Ovary (tissue), 9 donors: ENCODE data around the gene MSI2. TPM values are rescaled to one million over a fixed set of nuclear protein-coding genes. Genes with fewer than 3 reads are reported as not detected.

ENCODE experiments used
- DNase-seq, 5 donors: peaks; one replicate each; pipeline ENCODE4 v3.0.0-alpha.2; 2019 to 2020
- H3K27ac ChIP-seq, 2 donors: fragments of 200-600 bp; one replicate each; pipeline versions ENCODE4 v1.5.1 to v1.8.0; 2019 to 2022
- H3K27me3 ChIP-seq: fragments of 200-600 bp; one replicate; pipeline ENCODE4 v1.8.0; 2022
- H3K36me3 ChIP-seq: fragments of 200-600 bp; sonication (generic); one replicate; pipeline ENCODE4 v1.5.1; 2019
- H3K4me1 ChIP-seq: one replicate; pipeline ENCODE4 v1.8.1; 2013; ENCODE audit warnings: mild to moderate bottlenecking, moderate library complexity; ENCODE audit not compliant: insufficient read depth
- H3K4me3 ChIP-seq: fragments of 200-600 bp; sonication (generic); one replicate; pipeline ENCODE4 v1.5.1; 2017
- H3K9me3 ChIP-seq, 2 donors: fragments of 200-600 bp in 1 of 2; sonication (generic) in 1 of 2; one replicate each; pipeline versions ENCODE4 v1.5.1 to v1.8.1; 2013 to 2019; ENCODE audit warnings: mild to moderate bottlenecking in 1 of 2, moderate library complexity in 1 of 2
- CTCF ChIP-seq, 3 donors: fragments of 450-650 bp in 2 of 3; fragments of 200-600 bp in 1 of 3; IDR thresholded peaks; one replicate each; pipeline versions ENCODE4 v1.5.1 to v1.8.0; 2016 to 2022; ENCODE audit warnings: antibody characterized with exemption in 3 of 3, mild to moderate bottlenecking in 1 of 3
- EP300 ChIP-seq: sonication (generic); formaldehyde crosslinking; IDR thresholded peaks from one replicate; pipeline ENCODE4 v1.6.1; 2017; ENCODE audit warnings: antibody characterized with exemption
- POLR2A ChIP-seq: fragments of 450-650 bp; IDR thresholded peaks from one replicate; pipeline ENCODE4 v1.6.1; 2017; ENCODE audit warnings: antibody characterized with exemption, mild to moderate bottlenecking, moderate library complexity
- WGBS, 3 donors: extraction: QIAGEN DNeasy Blood & Tissue Kit in 1 of 3; methylation state at CpG; one replicate each; pipeline versions ENCODE4 v1.1.5 to v1.1.7; 2013 to 2017; 5-methylcytosine and 5-hydroxymethylcytosine counted together
- intact Hi-C, 4 donors: fragments of 100-400 bp; cut with DNase I; formaldehyde crosslinking; loops; one replicate each; pipeline versions ENCODE4 v1.11.0 to v1.15.1; 2022 to 2023
- polyA plus RNA-seq, 2 donors: library from polyadenylated mRNA; stranded (reverse); fragments of 200-250 nt in 1 of 2; fragments of 350-450 nt in 1 of 2; fragmentation: Illumina TruSeq in 1 of 2; extraction: RNeasy Lipid Tissue Mini Kit (QIAGEN cat#74804) in 1 of 2; gene quantifications; one replicate each; pipeline ENCODE4 v1.2.3, GENCODE V29; 2013 to 2014
- total RNA-seq, 7 donors: library from RNA; depleted of rRNA in 2 of 7; stranded (reverse); fragments of >200 nt in 2 of 7; fragmentation: NEBNext Ultra II Directional in 3 of 7; extraction: Animal tissue kit (Norgen Biotek cat#: 25700) in 3 of 7; gene quantifications; one replicate each; pipeline versions ENCODE4 v1.1.0 to v1.2.4, GENCODE V29; 2016 to 2023
- donor health status: DM: no; HTN: no; CAD: no; lungs with moderate emphysema.
- donor health status: DM: no; HTN: no; CAD: no.
- donor health status: Bipolar disorder and iron deficiency.
- donor health status: DM: yes; HTN: yes; CAD: no.
- donor health status: DM: no; HTN: no; CAD: no.
- donor health status: DM: yes; HTN: yes; CAD: no.

The MSI2 gene
- total and polyA plus RNA-seq, 9 donors, result 43.1 to 199 (median 120) TPM

GRCh38 chr17:57691939-57692338, 435.6 kb downstream of the MSI2 start:
- Histone ChIP-seq H3K27me3 (no peaks in the 10 kb centered on the region), H3K4me3 (no peak overlapping the region), H3K4me1 (no peaks in the 10 kb centered on the region), H3K27ac (no peak overlapping the region), H3K36me3 (no peaks in the 10 kb centered on the region), H3K9me3 (no peaks in the 10 kb centered on the region)
- TF ChIP-seq POLR2A (no peak), EP300 (no peak), CTCF (IDR thresholded peaks at IDR 0.05) (no peak)
- 95 to 99% (median 96%) methylated on average over 1 of the region's 1 CpG for WGBS, 3 donors
- DNase-seq, result no peak
- intact Hi-C loops, result no loop called here

GRCh38 chr17:57692770-57693169, 436.4 kb downstream of the MSI2 start:
- no peak overlapping the region for H3K4me3 ChIP-seq
- TF ChIP-seq CTCF (IDR thresholded peaks at IDR 0.05), result no peak
- TF ChIP-seq POLR2A, result no peak
- TF ChIP-seq EP300, result no peak
- no peaks in the 10 kb centered on the region for H3K9me3 ChIP-seq
- H3K27ac ChIP-seq, result no peak overlapping the region
- WGBS, 3 donors, result 81 to 91% (median 88%) methylated on average over 1 of the region's 1 CpG
- no peaks in the 10 kb centered on the region for H3K36me3 ChIP-seq
- no peak for DNase-seq
- H3K27me3 ChIP-seq, result no peaks in the 10 kb centered on the region
- intact Hi-C loops, result no loop called here
- no peaks in the 10 kb centered on the region for H3K4me1 ChIP-seq

GRCh38 chr17:57694051-57694450, 437.7 kb downstream of the MSI2 start:
- no peaks in the 10 kb centered on the region for H3K9me3 ChIP-seq
- H3K27me3 ChIP-seq, result no peaks in the 10 kb centered on the region
- H3K4me1 ChIP-seq, result no peaks in the 10 kb centered on the region
- H3K27ac ChIP-seq, result no peak overlapping the region
- H3K36me3 ChIP-seq, result no peaks in the 10 kb centered on the region
- intact Hi-C loops, result no loop called here
- no peak for DNase-seq
- H3K4me3 ChIP-seq, result no peak overlapping the region
- TF ChIP-seq CTCF (IDR thresholded peaks at IDR 0.05), result no peak
- TF ChIP-seq EP300, result no peak
- no peak for TF ChIP-seq POLR2A
- WGBS, 3 donors, result 96 to 98% (median 97%) methylated on average over 1 of the region's 1 CpG

- intact Hi-C loops, result no loop called here
- DNase-seq, result no peak
- TF ChIP-seq CTCF (IDR thresholded peaks at IDR 0.05) (no peak), POLR2A (no peak), EP300 (no peak)
- Histone ChIP-seq H3K4me1 (no peaks in the 10 kb centered on the region), H3K27me3 (no peaks in the 10 kb centered on the region), H3K27ac (no peak overlapping the region), H3K4me3 (no peak overlapping the region), H3K36me3 (no peaks in the 10 kb centered on the region), H3K9me3 (no peaks in the 10 kb centered on the region)
- WGBS, 3 donors, result 60 to 61% (median 61%) methylated on average over 3 of the region's 3 CpGs
Measured at GRCh38 chr17:57696050-57696449, 439.7 kb downstream of the MSI2 start.

- H3K4me1 ChIP-seq, result no peaks in the 10 kb centered on the region
- no peaks in the 10 kb centered on the region for H3K27me3 ChIP-seq
- intact Hi-C loops, result no loop called here
- H3K4me3 ChIP-seq, result no peak overlapping the region
- H3K36me3 ChIP-seq, result no peaks in the 10 kb centered on the region
- TF ChIP-seq EP300 (no peak), POLR2A (no peak)
- no peak for DNase-seq
- no peak overlapping the region for H3K27ac ChIP-seq
- H3K9me3 ChIP-seq, result no peaks in the 10 kb centered on the region
- WGBS, 3 donors, result 90 to 97% (median 91%) methylated on average over 7 of the region's 7 CpGs
Measured at GRCh38 chr17:57697197-57697596, 440.9 kb downstream of the MSI2 start.
